Uterus (tissue), 2 donors: ENCODE results near the gene ARHGEF37.

Experiments used
- CTCF ChIP-seq, 4 experiments: fragments of 200-600 bp in 2 of 4; fragments of 450-650 bp in 2 of 4; sonication (generic) in 2 of 4; IDR thresholded peaks; one replicate each; pipeline ENCODE4 v1.5.1; 2016 to 2019; ENCODE audit warnings: antibody characterized with exemption in 4 of 4, mild to moderate bottlenecking in 2 of 4, moderate library complexity in 1 of 4
- POLR2A ChIP-seq, 2 donors: fragments of 450-650 bp; IDR thresholded peaks; one replicate each; pipeline ENCODE4 v1.6.1; 2016; ENCODE audit warnings: antibody characterized with exemption in 2 of 2, mild to moderate bottlenecking in 1 of 2, moderate library complexity in 1 of 2

- TF ChIP-seq CTCF (IDR thresholded peaks at IDR 0.05), result no peak
- TF ChIP-seq POLR2A (IDR thresholded peaks at IDR 0.05), result no peak
These were observed 23.0 kb downstream of the ARHGEF37 start for GRCh38 chr5:149604321-149604720.
